Measurements from ENCODE around the gene TXNL4A.

TXNL4A gene

GRCh38 chr18:79938196-79938595, 50.2 kb downstream of the TXNL4A start:
- ChIA-PET POLR2A (no interaction called here), CTCF (interaction anchor here (1.3 kb wide), 1 partner anchor 9 kb away, joined by 3 read pairs; no protein-coding TSS in a partner anchor)
- no peak for DNase-seq (ENCODE audit: extremely low spot score)
- TF ChIP-seq CTCF (IDR thresholded peaks at IDR 0.05; ENCODE audit: control extremely low read depth, extremely low read depth, low read depth, missing control alignments), result no peak

DNA sequence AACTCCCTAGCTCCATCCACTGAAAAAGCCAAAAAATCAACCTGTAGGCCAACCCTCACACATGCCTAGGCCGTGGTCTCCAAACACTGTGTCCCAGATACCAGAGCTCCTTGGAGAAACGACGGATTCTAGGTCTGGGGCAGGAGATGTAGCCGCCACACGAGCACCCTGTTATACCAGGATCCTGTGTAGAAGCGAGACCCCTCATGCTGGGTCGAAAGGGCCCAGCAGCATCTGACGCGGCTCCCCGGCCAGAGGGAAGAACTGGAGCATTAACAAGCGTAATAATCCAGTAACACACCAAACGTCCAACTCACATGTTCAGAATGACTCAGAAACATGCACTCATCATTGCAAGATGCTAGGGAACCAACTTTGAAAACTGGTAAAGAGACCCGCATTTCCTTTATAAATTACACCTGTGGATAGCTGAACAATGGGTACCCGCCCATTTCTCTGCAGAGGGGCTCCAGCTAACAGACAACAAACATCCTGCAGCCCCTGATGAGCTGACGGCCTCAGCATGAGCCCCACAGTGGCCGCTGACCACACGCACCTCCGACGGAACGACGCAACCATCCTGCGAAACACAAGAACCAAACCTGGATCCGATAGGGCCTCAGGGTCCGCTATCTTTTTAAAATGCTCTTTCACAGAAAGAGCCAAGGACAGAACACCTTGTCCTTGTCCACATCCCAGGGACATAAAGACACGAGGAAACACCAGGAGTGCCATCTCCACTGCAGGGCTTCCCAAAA, 51.1 kb downstream of the TXNL4A start:
- CTCF ChIA-PET, result interaction anchor here (1.3 kb wide), 1 partner anchor 8 kb away, joined by 3 read pairs; no protein-coding TSS in a partner anchor
- TF ChIP-seq CTCF (IDR thresholded peaks at IDR 0.05; ENCODE audit: control extremely low read depth, extremely low read depth, low read depth, missing control alignments), result no peak
- DNase-seq (ENCODE audit: extremely low spot score), result no peak
- POLR2A ChIA-PET, result no interaction called here

DNA sequence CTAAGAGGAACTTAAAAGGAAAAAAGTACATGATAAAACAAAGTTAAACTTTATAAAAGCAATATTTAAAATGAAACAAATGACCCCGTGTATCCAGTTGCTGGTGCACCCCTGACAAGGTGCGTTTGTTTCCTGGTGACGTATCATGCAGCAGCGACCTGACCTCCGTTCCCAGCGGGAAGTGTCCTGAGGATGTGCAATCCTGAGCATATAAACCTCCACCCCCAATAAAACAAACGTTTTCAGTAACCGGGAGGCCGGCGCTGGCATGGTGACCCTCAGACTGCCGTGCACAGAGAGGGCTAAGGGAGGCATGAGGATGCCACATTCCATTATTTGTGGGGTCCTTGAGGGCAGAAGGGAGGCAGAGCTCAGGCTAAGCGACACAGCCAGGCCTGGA, 51.7 kb downstream of the TXNL4A start:
- TF ChIP-seq CTCF (IDR thresholded peaks at IDR 0.05; ENCODE audit: control extremely low read depth, extremely low read depth, low read depth, missing control alignments), result no peak
- ChIA-PET POLR2A (no interaction called here), CTCF (no interaction called here)
- no peak for DNase-seq (ENCODE audit: extremely low spot score)

- CTCF ChIA-PET, result interaction anchor here (0.9 kb wide), 1 partner anchor 10 kb away, joined by 3 read pairs; no protein-coding TSS in a partner anchor
- no peak for TF ChIP-seq CTCF (IDR thresholded peaks at IDR 0.05; ENCODE audit: control extremely low read depth, extremely low read depth, low read depth, missing control alignments)
- POLR2A ChIA-PET, result no interaction called here
- DNase-seq (ENCODE audit: extremely low spot score), result no peak
Measured at GRCh38 chr18:79935925-79936324, 52.4 kb downstream of the TXNL4A start.

- no peak for DNase-seq (ENCODE audit: extremely low spot score)
- no peak for TF ChIP-seq CTCF (IDR thresholded peaks at IDR 0.05; ENCODE audit: control extremely low read depth, extremely low read depth, low read depth, missing control alignments)
- CTCF ChIA-PET, result interaction anchor here (0.9 kb wide), 1 partner anchor 11 kb away, joined by 3 read pairs; no protein-coding TSS in a partner anchor
- POLR2A ChIA-PET, result no interaction called here
Measured at GRCh38 chr18:79935499-79935898, 52.9 kb downstream of the TXNL4A start.

GRCh38 chr18:79935098-79935480, 53.3 kb downstream of the TXNL4A start:
- POLR2A ChIA-PET, result no interaction called here
- no peak for TF ChIP-seq CTCF (IDR thresholded peaks at IDR 0.05; ENCODE audit: control extremely low read depth, extremely low read depth, low read depth, missing control alignments)
- DNase-seq (ENCODE audit: extremely low spot score), result no peak
- CTCF ChIA-PET, result interaction anchor here (0.9 kb wide), 1 partner anchor 11 kb away, joined by 3 read pairs; no protein-coding TSS in a partner anchor
